ENCODE measurements around the gene LPIN3. TPM values are rescaled to one million over a fixed set of nuclear protein-coding genes. Genes with fewer than 3 reads are reported as not detected.
A peak's percentile ranks its signal among the peaks of the same experiment; 100 is the strongest.

Gene LPIN3
- polyA plus RNA-seq, 1 of the 3 experiments (the other 2 are of a cell fraction) = 0.21 TPM

DNA sequence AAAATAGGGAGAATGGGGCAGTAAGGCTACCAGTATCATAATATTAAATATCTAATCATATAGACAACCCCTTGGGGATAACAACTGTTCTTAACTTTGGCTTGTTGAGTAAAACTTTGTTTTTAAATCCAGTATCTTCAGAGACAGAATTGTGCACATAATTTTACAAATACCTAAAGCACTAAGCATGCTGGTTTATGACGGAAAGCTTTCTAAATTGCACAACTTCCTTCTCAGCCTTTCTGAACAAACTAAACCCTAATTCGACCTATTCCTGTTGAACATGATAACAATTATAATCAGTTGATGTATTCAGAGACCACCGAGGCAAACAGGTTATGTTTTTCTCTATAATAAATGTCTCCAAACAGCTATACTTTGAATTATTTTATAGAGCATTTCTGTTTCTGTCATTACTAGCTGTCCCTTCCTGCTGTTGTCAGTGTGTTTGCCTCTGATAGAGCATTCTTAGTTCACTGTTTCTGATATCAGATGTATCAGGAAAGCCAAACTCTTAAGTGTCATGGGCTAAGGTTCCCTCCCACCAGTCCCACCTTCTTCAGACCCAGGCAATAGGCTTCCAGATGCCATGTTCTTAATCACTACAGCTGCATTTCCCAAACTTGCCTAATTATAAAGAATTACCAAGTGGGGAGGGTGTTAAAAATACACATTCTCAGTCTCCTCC is 31.8 kb upstream of the LPIN3 start:
- Histone ChIP-seq H3K4me3 (ENCODE audit: low read depth in 2 of 2, low read length in 1 of 2) (no peak overlapping the region), H3K9me3 (no peaks in the 10 kb centered on the region), H3K9ac (no peak overlapping the region), H3F3A (replicated peaks; ENCODE audit: insufficient read depth) (peaks cover 7% of the 10 kb centered on the region), H3K4me2 (no peak overlapping the region), H3K36me3 (replicated peaks in 1 of 2; ENCODE audit: control insufficient read depth in 1 of 2, insufficient read depth in 2 of 2, low read length in 1 of 2) (no peaks in the 10 kb centered on the region), H4K20me1 (ENCODE audit: insufficient read depth) (no peaks in the 10 kb centered on the region), H2AFZ (ENCODE audit: low read depth) (no peak overlapping the region), H3K27me3 (ENCODE audit: insufficient read depth) (no peaks in the 10 kb centered on the region), H3K4me1 (ENCODE audit: control insufficient read depth in 1 of 2, insufficient read depth in 2 of 2, low read depth in 1 of 2, low read length in 1 of 2) (no peaks in the 10 kb centered on the region; a peak in 1 of 4 replicates), H3K27ac (ENCODE audit: low read depth in 2 of 2, low read length in 1 of 2) (peak overlapping the region in 1 of 2 experiments; percentile 41; a peak in 2 of 4 replicates), H3K9me2 (no peaks in the 10 kb centered on the region), H3K79me2 (ENCODE audit: insufficient read depth) (peaks cover 85% of the 10 kb centered on the region)
- POLR2A ChIA-PET = no interaction called here
- CTCF ChIA-PET = interaction anchor here (0.7 to 1.6 kb wide), 3 partner anchors 16 to 136 kb away, joined by 3 to 6 read pairs (median 3); partner anchors contain the start of gene LPIN3
- DNase-seq = no peak
- TF ChIP-seq FOSL2 (IDR thresholded peaks at IDR 0.05; ENCODE audit: borderline replicate concordance, low read depth) = no peak
- no peak for TF ChIP-seq FOXJ3 (CRISPR knock-in tag; IDR thresholded peaks at IDR 0.05)
- TF ChIP-seq, protein P1, sequence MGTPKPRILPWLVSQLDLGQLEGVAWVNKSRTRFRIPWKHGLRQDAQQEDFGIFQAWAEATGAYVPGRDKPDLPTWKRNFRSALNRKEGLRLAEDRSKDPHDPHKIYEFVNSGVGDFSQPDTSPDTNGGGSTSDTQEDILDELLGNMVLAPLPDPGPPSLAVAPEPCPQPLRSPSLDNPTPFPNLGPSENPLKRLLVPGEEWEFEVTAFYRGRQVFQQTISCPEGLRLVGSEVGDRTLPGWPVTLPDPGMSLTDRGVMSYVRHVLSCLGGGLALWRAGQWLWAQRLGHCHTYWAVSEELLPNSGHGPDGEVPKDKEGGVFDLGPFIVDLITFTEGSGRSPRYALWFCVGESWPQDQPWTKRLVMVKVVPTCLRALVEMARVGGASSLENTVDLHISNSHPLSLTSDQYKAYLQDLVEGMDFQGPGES (IDR thresholded peaks at IDR 0.05; ENCODE audit: low read depth, low read length) = no peak
- TF ChIP-seq, protein P2, sequence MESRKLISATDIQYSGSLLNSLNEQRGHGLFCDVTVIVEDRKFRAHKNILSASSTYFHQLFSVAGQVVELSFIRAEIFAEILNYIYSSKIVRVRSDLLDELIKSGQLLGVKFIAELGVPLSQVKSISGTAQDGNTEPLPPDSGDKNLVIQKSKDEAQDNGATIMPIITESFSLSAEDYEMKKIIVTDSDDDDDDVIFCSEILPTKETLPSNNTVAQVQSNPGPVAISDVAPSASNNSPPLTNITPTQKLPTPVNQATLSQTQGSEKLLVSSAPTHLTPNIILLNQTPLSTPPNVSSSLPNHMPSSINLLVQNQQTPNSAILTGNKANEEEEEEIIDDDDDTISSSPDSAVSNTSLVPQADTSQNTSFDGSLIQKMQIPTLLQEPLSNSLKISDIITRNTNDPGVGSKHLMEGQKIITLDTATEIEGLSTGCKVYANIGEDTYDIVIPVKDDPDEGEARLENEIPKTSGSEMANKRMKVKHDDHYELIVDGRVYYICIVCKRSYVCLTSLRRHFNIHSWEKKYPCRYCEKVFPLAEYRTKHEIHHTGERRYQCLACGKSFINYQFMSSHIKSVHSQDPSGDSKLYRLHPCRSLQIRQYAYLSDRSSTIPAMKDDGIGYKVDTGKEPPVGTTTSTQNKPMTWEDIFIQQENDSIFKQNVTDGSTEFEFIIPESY (IDR thresholded peaks at IDR 0.05; ENCODE audit: borderline replicate concordance, low read depth) = no peak
- TF ChIP-seq GATA2 (CRISPR knock-in tag; IDR thresholded peaks at IDR 0.05) = no peak
- no peak for TF ChIP-seq SMC3 (IDR thresholded peaks at IDR 0.05; ENCODE audit: low read depth, low read length)
- no peak for TF ChIP-seq NRF1 (IDR thresholded peaks at IDR 0.05; ENCODE audit: low read depth, low read length)
- TF ChIP-seq EZH2phosphoT487 (IDR thresholded peaks at IDR 0.05; ENCODE audit: borderline replicate concordance, low read depth) = no peak
- no peak for TF ChIP-seq RXRA (IDR thresholded peaks at IDR 0.05; ENCODE audit: borderline replicate concordance, low read depth)
- TF ChIP-seq TEAD4 (IDR thresholded peaks at IDR 0.05; ENCODE audit: borderline replicate concordance, insufficient read depth) = no peak
- no peak for TF ChIP-seq CHD2 (IDR thresholded peaks at IDR 0.05; ENCODE audit: low read length, partially characterized antibody)
- no peak for TF ChIP-seq TAF1 (IDR thresholded peaks at IDR 0.05; ENCODE audit: borderline replicate concordance, low read depth, low read length)
- no peak for TF ChIP-seq RAD21 (IDR thresholded peaks at IDR 0.05; ENCODE audit: low read length)
- no peak for TF ChIP-seq GABPA (IDR thresholded peaks at IDR 0.05; ENCODE audit: low read depth)
- TF ChIP-seq, protein P3, sequence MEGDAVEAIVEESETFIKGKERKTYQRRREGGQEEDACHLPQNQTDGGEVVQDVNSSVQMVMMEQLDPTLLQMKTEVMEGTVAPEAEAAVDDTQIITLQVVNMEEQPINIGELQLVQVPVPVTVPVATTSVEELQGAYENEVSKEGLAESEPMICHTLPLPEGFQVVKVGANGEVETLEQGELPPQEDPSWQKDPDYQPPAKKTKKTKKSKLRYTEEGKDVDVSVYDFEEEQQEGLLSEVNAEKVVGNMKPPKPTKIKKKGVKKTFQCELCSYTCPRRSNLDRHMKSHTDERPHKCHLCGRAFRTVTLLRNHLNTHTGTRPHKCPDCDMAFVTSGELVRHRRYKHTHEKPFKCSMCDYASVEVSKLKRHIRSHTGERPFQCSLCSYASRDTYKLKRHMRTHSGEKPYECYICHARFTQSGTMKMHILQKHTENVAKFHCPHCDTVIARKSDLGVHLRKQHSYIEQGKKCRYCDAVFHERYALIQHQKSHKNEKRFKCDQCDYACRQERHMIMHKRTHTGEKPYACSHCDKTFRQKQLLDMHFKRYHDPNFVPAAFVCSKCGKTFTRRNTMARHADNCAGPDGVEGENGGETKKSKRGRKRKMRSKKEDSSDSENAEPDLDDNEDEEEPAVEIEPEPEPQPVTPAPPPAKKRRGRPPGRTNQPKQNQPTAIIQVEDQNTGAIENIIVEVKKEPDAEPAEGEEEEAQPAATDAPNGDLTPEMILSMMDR (IDR thresholded peaks at IDR 0.05) = no peak
- TF ChIP-seq PBX3 (IDR thresholded peaks at IDR 0.05) = no peak
- TF ChIP-seq, protein P4, sequence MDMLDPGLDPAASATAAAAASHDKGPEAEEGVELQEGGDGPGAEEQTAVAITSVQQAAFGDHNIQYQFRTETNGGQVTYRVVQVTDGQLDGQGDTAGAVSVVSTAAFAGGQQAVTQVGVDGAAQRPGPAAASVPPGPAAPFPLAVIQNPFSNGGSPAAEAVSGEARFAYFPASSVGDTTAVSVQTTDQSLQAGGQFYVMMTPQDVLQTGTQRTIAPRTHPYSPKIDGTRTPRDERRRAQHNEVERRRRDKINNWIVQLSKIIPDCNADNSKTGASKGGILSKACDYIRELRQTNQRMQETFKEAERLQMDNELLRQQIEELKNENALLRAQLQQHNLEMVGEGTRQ (IDR thresholded peaks at IDR 0.05; ENCODE audit: borderline replicate concordance, low read depth, low read length) = no peak
- no peak for TF ChIP-seq RCOR1 (IDR thresholded peaks at IDR 0.05; ENCODE audit: low read length)
- 78% methylated on average over 3 of the region's 3 CpGs for WGBS (ENCODE audit: low lambda C conversion rate)
